Middle frontal gyrus (tissue), 1 donor: Measurements from ENCODE around the gene DHRS3.

Source experiments
- DNase-seq: peaks from one replicate; pipeline ENCODE4 v3.0.0-alpha.2; 2015; ENCODE audit warnings: low spot score; ENCODE audit errors: extremely low spot score

The DHRS3 gene

GRCh38 chr1:12599657-12600056 is 18.4 kb downstream of the DHRS3 start:
- no peak for DNase-seq

DNA sequence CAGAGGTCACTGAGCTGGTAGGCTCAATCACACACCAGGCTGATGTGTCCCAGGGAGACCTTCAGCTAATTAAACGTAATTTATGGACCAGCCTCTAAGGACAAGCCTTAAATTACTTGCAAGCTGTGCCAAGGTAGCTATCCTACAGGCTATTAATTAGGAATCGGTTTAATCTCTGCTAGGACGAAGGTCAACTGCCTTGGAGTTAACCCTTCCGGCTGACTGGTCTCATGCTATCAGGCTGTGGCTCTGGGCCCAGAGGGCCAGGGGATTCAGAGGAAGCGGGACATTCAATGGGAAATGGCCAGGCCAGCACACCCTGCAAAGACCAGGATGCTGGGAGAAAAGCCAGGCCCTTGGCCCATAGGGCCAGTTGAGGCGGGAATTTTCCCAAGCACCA is 19.0 kb downstream of the DHRS3 start:
- no peak for DNase-seq

DNA sequence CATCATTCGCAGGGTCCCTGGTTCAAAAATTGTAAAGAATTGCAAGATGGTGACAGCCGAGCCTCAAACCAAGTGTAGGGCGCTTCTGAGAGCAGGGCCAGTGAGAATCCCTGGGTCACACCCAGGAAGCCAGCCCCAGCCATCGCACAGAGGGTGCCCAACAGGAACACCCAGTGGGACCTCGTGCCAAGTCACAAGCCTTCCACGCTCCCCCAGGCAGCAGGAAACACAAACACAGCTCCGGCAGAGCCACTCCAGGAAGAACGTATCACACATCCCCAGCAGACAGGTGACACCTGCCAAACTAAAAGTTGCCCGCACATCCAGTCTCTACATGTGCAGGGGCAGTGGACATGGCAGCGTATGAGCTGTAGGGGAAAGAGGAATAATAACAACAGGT is 20.2 kb downstream of the DHRS3 start:
- no peak for DNase-seq

- no peak for DNase-seq
These were observed 21.8 kb downstream of the DHRS3 start for GRCh38 chr1:12596007-12596821.

DNA sequence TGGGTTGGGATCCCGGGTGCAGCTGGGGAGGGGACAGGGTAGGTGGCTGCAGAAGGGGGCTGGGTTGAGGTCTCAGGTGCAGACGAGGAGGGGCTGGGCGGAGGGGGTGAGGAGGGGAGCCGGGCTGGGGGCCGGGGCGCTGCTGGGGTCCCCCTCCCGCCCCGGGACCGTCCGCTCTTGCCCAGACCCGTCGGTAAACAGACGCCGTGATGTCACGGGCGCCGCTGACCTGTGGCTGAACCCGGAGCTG is 22.3 kb downstream of the DHRS3 start:
- no peak for DNase-seq

DNA sequence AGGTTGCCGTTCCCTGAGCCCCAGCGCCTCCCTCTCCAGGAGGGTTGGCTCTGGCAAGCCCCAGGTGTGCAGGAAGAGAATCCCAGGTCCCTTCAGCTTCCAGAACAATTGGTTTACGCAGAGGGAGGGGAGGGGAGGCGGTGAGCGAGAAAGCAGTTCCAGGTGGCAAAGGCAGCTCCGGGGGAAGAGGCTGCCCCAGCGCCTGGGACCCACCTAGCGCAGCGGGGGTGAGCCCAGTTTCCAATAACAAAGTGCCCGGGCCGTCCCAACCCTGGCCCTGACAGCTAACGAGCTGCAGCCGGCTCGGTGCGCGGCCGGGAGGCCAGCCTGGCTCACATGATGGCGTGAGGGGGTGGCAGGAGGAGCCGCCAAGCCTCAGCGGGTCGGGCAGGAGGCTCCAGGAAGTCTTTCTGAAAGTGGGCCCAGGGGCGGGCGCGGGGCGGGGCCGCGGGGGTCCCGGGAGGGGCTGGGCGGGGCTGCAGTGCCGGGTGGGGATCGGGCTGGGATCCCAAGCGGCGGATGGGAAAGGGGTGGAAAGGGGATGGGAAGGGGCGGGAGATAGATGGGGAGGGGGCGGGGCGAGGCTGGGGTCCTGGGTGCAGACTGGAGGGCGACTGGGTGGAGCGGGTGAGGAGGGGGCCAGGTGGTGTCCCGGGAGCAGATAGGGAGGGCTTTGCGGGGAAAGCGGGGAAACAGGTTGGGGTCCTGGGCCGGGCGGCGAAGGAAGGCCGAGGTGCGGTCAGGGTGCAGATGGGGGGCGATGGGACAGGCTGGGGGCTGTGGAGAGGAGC is 22.8 kb downstream of the DHRS3 start:
- DNase-seq, result no peak

DNA sequence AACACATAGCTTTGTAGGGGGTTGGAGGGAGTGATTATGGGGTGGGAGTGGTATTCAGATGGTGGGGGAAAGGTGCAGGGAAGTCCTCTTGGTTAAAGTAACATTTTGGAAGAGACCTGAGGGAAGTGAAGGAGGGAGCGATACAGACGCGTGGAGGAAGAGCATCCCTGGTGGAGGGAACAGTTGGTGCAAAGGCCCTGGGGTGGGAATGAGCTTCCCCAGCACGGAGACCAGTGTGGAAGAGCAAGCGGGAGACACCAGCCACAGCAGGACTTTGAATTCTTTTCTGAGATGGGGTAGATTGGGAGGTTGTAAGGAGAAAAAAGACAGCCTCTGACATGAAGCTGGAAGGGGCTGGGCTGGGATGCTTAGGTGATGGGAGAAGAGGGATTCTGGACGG is 23.5 kb downstream of the DHRS3 start:
- DNase-seq, result no peak

GRCh38 chr1:12593621-12594066 is 24.4 kb downstream of the DHRS3 start:
- DNase-seq, result no peak

DNA sequence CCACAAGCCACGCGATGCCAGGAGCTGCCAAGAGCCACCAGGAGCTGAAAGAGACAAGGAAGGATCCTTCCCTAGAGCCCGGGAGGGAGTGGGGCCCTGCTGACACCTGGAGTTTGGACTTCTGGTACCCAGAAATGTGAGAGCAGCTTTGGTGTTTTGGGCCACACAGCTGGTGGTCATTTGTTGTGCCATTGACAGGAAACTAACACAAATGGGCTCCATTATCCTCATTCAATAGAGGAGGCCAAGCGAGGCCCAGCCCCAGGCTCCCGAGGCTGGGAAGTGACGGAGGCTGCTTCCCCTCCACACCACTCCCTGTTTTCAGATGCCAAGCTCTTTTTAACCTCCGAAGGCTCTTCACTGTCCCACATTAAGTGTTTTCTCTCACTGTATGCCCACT is 25.5 kb downstream of the DHRS3 start:
- DNase-seq, result no peak

- DNase-seq, result no peak
These were observed 26.6 kb downstream of the DHRS3 start for GRCh38 chr1:12591267-12591938.

- DNase-seq, result no peak
These were observed 29.3 kb downstream of the DHRS3 start for GRCh38 chr1:12588695-12589094.

GRCh38 chr1:12587981-12588640 is 29.9 kb downstream of the DHRS3 start:
- DNase-seq, result no peak

GRCh38 chr1:12585951-12586942 is 31.8 kb downstream of the DHRS3 start:
- no peak for DNase-seq

DNA sequence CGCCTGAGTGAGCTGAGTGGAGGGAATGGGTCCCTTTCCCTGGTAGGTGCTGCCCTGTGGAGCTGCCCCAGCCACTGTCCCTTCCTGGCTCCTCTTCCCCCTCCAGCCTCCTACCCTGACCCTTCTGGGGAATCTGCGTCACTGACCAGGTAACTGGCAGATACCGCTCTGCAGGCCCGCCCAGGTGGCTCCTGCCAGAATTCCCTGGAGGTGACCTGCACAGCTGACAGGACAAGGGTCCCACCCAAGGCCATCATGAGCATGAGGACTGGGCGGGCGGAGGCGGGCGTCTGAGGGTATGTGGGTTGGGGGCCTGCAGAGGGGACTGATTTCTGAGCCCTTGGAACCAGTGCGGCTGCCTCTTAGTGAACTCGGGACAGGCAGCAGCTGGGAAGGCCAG is 32.5 kb downstream of the DHRS3 start:
- DNase-seq, result no peak

DNA sequence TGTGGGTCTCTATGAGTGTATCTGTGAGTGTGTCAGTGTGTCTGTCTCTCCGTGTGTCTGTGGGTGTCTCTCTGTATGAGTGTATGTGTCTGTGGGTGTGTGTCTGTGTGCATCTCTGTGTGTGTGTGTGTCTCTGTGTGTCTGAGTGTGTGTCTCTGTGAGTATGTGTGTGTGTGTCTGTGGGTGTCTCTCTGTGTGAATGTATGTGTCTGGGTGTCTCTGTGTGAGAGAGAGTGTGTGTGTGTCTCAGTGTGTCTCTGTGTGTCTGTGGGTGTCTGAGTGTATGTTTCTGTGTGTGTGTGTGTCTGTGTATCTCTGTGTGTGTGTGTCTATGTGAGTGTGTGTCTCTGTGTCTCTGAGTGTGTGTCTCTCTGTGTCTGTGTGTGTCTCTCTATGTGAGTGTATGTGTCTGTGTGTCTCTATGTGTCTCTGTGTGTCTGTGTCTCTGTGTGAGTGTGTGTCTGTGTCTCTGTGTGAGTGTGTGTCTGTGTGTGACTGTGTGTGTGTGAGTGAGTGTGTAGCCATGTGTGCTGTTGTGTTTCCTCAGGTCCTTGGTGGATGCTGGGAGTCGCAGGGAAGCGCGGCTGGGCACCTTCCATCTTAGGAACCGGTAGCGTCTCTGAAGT is 33.0 kb downstream of the DHRS3 start:
- no peak for DNase-seq

- no peak for DNase-seq
These were observed 34.5 kb downstream of the DHRS3 start for GRCh38 chr1:12583484-12583883.

- DNase-seq, result no peak
These were observed 35.4 kb downstream of the DHRS3 start for GRCh38 chr1:12582649-12583048.

DNA sequence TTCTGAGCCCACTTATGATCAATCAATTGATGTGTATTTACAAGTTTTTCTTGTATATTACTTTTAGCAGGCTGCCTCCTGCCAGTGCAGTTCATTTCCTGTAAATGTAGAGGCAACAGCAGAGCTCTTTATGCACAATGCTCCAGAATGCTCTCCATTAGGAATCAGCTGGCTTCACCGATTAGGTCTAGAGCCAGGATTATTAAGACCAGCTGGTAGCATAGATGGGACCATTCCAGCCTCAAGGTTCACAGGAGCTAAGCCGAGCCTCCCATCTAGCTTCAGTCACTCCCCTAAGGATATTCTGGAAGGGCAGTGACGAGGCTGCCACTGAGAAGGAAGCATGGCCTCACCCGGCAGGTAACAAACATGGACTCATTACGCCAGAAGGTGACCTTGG is 36.8 kb downstream of the DHRS3 start:
- DNase-seq, result no peak

GRCh38 chr1:12580054-12580887 is 37.7 kb downstream of the DHRS3 start:
- no peak for DNase-seq
